ENCODE measurements around the gene TAS2R8. TPM values are rescaled to one million over a fixed set of nuclear protein-coding genes. Genes with fewer than 3 reads are reported as not detected.
A peak's percentile ranks its signal among the peaks of the same experiment; 100 is the strongest.
"Not testable (repeated sequence)": the region's sequence is repeated elsewhere in the genome, so short reads cannot be mapped to it uniquely, and the experiment has no call there.

The TAS2R8 gene
- total and polyA plus RNA-seq, 4 donors = 0.11 to 0.89 TPM; not detected in 2

DNA sequence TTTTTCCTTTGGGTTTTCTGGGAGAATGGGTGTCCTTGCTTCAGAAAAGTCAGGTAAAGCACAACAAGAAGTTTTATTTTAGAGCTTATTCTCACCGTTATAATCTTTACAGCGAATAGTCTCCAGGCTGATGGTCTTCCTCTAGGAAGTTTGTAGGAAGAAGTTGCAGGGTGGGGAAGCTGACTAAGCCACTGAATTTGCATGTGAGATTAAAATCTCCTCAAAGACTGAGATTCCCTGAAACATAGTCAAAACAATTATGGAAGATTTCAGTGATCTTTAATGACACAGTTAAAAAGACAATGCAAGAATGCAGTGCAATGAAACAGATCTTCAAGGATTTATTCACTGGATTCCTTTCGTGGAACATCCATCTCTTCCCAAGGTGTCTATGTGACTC, 17.9 kb upstream of the TAS2R8 start:
- Histone ChIP-seq H3K36me3 (ENCODE audit: control insufficient read depth, insufficient read depth, low read length) (no peaks in the 10 kb centered on the region), H3K4me3 (ENCODE audit: low read depth, low read length) (no peak overlapping the region), H3K27ac (ENCODE audit: low read depth, low read length) (no peak overlapping the region), H3K4me1 (ENCODE audit: control insufficient read depth, insufficient read depth, low read length) (no peaks in the 10 kb centered on the region), H3K9me3 (ENCODE audit: control insufficient read depth, insufficient read depth, low read length) (no peaks in the 10 kb centered on the region), H3K27me3 (ENCODE audit: control insufficient read depth, insufficient read depth, low read length) (no peaks in the 10 kb centered on the region)
- no peak for DNase-seq (ENCODE audit: low read depth in 4 of 6, low spot score in 6 of 6)
- 94% methylated on average over 3 of the region's 3 CpGs for WGBS (ENCODE audit: insufficient coverage)

DNA sequence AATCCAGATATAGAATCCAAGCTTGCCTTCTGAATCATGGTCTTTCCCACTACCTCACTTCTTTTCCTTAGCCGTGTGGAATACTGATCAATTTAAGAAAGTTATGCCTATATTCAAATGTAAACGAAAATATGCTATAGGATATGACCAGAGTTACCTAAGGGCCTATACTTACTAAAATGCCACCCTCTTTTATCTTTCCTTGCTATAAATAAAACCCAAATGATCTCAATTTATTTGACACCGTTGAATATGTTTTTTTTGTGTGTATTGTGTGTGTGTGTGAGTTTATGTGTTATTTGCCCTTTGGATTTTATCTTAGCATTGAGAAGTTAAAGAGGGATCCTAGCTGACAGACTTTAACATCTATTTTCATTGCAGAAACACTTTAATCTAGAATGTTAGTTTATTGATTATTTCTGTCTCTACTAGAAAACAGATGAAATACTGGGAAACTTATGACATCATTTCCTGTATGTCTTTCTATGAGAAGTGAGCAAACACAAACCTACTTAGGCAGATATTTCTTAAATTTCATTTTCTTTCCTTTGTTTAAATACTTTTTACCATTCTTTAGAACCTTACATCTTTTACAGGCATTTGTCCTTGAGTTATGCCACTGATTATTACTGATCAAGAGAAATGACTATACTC, 4.9 kb upstream of the TAS2R8 start:
- no CpG with 5 or more reads among the region's 3 CpGs for WGBS (ENCODE audit: insufficient coverage)
- H3K36me3 ChIP-seq (ENCODE audit: control insufficient read depth, insufficient read depth, low read length) = no peaks in the 10 kb centered on the region
- H3K27me3 ChIP-seq (ENCODE audit: control insufficient read depth, insufficient read depth, low read length) = no peaks in the 10 kb centered on the region
- H3K27ac ChIP-seq (ENCODE audit: low read depth, low read length) = no peak overlapping the region
- H3K9me3 ChIP-seq (ENCODE audit: control insufficient read depth, insufficient read depth, low read length) = no peaks in the 10 kb centered on the region
- no peak overlapping the region for H3K4me3 ChIP-seq (ENCODE audit: low read depth, low read length)
- no peaks in the 10 kb centered on the region for H3K4me1 ChIP-seq (ENCODE audit: control insufficient read depth, insufficient read depth, low read length)
- no peak for DNase-seq (ENCODE audit: low read depth in 4 of 6, low spot score in 6 of 6)

DNA sequence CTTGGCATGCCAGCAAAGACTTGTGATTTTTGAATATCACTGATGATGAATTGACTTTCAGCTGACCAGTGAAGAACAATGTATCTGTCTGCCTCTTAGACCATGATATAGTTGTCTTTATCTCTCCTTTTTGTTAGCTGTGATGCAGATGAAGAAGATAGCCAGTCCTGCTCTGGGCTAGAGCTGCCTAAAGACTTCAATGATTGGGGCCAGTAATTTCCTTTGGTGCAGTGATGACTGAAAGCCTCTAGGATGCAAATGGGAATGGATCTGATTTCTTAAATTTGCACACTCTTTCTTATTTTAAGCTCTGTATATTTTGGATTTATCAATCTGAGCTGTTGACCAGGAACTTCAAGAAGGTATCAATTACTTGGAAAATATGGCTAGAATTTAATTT, 3.0 kb upstream of the TAS2R8 start, which contains the start of gene TAS2R9:
Gene TAS2R9 (minus strand): TSS at position 101 of the 400 bp plus-strand sequence. CDS start 93 bp downstream, at position 8.
- Histone ChIP-seq H3K36me3 (ENCODE audit: control insufficient read depth, insufficient read depth, low read length) (no peaks in the 10 kb centered on the region), H3K4me3 (ENCODE audit: low read depth, low read length) (no peak within 1 kb of the TSS), H3K27me3 (ENCODE audit: control insufficient read depth, insufficient read depth, low read length) (no peaks in the 10 kb centered on the region), H3K27ac (ENCODE audit: low read depth, low read length) (no peak within 1 kb of the TSS), H3K9me3 (ENCODE audit: control insufficient read depth, insufficient read depth, low read length) (no peaks in the 10 kb centered on the region), H3K4me1 (ENCODE audit: control insufficient read depth, insufficient read depth, low read length) (no peaks in the 10 kb centered on the region)
- no peak for DNase-seq (ENCODE audit: low read depth in 4 of 6, low spot score in 6 of 6)

DNA sequence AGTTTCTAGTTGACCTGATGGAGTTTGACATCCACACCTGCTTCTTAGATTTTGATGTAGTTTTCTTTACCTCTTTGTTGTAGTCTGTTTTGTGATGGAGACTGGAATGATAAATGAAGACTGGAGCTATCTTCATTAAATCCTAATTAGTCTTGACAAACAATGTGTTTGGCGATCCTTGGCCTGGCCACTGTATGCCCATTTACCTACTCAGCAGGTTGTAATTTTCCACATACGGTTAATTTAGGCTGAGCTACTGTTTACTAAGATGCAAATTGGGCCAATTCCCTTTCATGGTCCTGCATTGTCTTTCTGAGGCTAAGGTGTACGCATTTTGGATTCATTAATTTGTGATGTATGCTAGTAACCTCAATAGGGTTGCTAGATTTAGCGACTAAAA, 4.5 kb downstream of the TAS2R8 start, which contains the start of gene TAS2R7:
Gene TAS2R7 (minus strand): TSS at position 41 of the 400 bp plus-strand sequence. CDS start 57 bp downstream, outside the sequence.
- 0% methylated on average over 1 of the region's 4 CpGs for WGBS (ENCODE audit: insufficient coverage)
- H3K27me3 ChIP-seq (ENCODE audit: control insufficient read depth, insufficient read depth, low read length) = no peaks in the 10 kb centered on the region

DNA sequence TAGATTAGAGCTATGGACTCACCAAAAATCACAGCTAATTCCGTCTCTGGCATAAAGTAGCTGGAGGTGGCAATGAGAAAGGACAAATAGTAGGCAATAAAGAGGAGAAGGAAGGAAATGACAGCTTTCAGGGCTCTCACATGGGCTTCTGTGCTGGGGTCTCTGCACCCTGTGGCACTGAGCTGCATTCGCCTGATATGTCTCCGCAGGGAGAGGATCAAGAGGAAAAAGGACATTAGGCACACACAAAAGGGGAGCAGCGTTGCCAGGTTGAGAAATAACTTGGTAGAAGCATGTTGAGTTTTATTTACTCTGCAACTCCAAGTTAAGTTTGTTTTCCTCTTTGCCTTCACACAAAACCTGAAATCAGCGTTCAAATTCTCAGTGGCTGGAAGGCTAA, 5.3 kb downstream of the TAS2R8 start:
- H3K9me3 ChIP-seq (ENCODE audit: control insufficient read depth, insufficient read depth, low read length) = no peaks in the 10 kb centered on the region
- no peak overlapping the region for H3K27ac ChIP-seq (ENCODE audit: low read depth, low read length)
- no peak overlapping the region for H3K4me3 ChIP-seq (ENCODE audit: low read depth, low read length)
- DNase-seq (ENCODE audit: low read depth in 4 of 6, low spot score in 6 of 6) = no peak
- H3K4me1 ChIP-seq (ENCODE audit: control insufficient read depth, insufficient read depth, low read length) = no peaks in the 10 kb centered on the region
- H3K36me3 ChIP-seq (ENCODE audit: control insufficient read depth, insufficient read depth, low read length) = no peaks in the 10 kb centered on the region
- no peaks in the 10 kb centered on the region for H3K27me3 ChIP-seq (ENCODE audit: control insufficient read depth, insufficient read depth, low read length)
- WGBS (ENCODE audit: insufficient coverage) = 26% methylated on average over 4 of the region's 5 CpGs

More for the DNA sequence above, 4.5 kb downstream of the TAS2R8 start, which contains the start of gene TAS2R7:
- DNase-seq (ENCODE audit: low read depth in 4 of 6, low spot score in 6 of 6) = no peak
- H3K9me3 ChIP-seq (ENCODE audit: control insufficient read depth, insufficient read depth, low read length) = no peaks in the 10 kb centered on the region
- H3K4me1 ChIP-seq (ENCODE audit: control insufficient read depth, insufficient read depth, low read length) = no peaks in the 10 kb centered on the region
- H3K36me3 ChIP-seq (ENCODE audit: control insufficient read depth, insufficient read depth, low read length) = no peaks in the 10 kb centered on the region
- H3K4me3 ChIP-seq (ENCODE audit: low read depth, low read length) = no peak within 1 kb of the TSS
- no peak within 1 kb of the TSS for H3K27ac ChIP-seq (ENCODE audit: low read depth, low read length)

DNA sequence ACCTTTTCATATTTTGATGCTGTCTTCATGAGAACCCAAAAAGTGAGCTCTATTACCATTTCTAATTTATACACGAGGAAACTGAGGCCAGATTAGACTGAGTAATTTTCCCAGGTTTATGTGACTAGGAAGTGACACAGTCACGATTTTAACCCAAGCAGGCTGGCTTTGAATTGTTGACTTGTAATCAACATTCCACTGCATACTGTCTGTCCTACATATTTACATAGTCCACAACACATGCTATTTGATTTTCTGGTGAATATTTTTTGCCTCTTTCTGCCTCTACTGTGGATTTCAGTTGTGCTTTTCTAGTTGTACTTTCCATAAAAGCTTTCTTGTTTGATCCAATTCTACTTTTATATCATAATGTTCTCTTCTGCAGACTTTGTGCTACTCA, 12.9 kb downstream of the TAS2R8 start:
- no peaks in the 10 kb centered on the region for H3K4me1 ChIP-seq (ENCODE audit: control insufficient read depth, insufficient read depth, low read length)
- H3K27ac ChIP-seq (ENCODE audit: low read depth, low read length) = no peak overlapping the region
- H3K4me3 ChIP-seq (ENCODE audit: low read depth, low read length) = no peak overlapping the region
- H3K9me3 ChIP-seq (ENCODE audit: control insufficient read depth, insufficient read depth, low read length) = no peaks in the 10 kb centered on the region
- no peaks in the 10 kb centered on the region for H3K36me3 ChIP-seq (ENCODE audit: control insufficient read depth, insufficient read depth, low read length)
- no CpG with 5 or more reads among the region's 2 CpGs for WGBS (ENCODE audit: insufficient coverage)
- no peaks in the 10 kb centered on the region for H3K27me3 ChIP-seq (ENCODE audit: control insufficient read depth, insufficient read depth, low read length)
- no peak for DNase-seq (ENCODE audit: low read depth in 4 of 6, low spot score in 6 of 6)

DNA sequence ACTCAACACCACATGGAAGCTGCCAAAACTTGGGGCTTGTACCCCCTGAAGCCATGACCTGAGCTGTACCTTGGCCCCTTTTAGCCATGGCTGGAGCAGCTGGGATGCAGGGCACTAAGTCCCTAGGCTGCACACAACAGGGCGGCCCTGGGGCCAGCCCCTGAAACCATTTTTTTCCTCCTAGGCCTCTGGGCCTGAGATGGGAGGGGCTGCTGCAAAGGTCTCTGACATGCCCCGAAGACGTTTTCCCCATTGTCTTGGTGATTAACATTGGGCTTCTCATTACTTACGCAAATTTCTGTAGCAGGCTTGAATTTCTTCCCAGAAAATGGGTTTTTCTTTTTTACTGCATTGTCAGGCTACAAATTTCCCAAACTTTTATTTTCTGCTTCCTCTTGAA, 15.3 kb downstream of the TAS2R8 start:
- 75% methylated on average over 4 of the region's 4 CpGs for WGBS (ENCODE audit: insufficient coverage)
- H3K4me3 ChIP-seq (ENCODE audit: low read depth, low read length); H3K27me3 ChIP-seq (ENCODE audit: control insufficient read depth, insufficient read depth, low read length); DNase-seq (ENCODE audit: low read depth in 4 of 6, low spot score in 6 of 6); H3K4me1 ChIP-seq (ENCODE audit: control insufficient read depth, insufficient read depth, low read length); H3K9me3 ChIP-seq (ENCODE audit: control insufficient read depth, insufficient read depth, low read length); H3K27ac ChIP-seq (ENCODE audit: low read depth, low read length); H3K36me3 ChIP-seq (ENCODE audit: control insufficient read depth, insufficient read depth, low read length): not testable (repeated sequence)

DNA sequence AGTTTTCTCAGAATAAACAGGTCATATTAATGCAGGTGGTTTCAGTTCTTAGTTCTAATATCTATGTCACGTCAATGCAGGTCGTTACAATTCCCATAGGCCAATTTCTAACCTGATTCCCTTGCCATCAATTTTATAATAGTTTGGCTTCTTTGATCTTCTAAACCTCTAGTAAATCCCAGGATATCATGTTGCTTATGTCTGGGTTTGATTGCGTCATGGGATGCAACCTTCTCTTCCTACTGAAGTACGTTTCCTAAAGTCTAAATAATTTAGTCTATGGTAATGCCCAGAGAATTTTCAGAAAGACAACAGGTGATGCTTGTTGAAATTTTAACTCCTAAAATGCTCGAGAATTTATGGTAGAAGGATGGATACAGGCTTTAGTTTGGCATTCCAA, 23.8 kb downstream of the TAS2R8 start:
- H3K4me3 ChIP-seq (ENCODE audit: low read depth, low read length) = no peak overlapping the region
- H3K27me3 ChIP-seq (ENCODE audit: control insufficient read depth, insufficient read depth, low read length) = no peaks in the 10 kb centered on the region
- H3K9me3 ChIP-seq (ENCODE audit: control insufficient read depth, insufficient read depth, low read length) = no peaks in the 10 kb centered on the region
- 78% methylated on average over 1 of the region's 5 CpGs for WGBS (ENCODE audit: insufficient coverage)
- H3K27ac ChIP-seq (ENCODE audit: low read depth, low read length) = no peak overlapping the region
- H3K4me1 ChIP-seq (ENCODE audit: control insufficient read depth, insufficient read depth, low read length) = no peaks in the 10 kb centered on the region
- no peaks in the 10 kb centered on the region for H3K36me3 ChIP-seq (ENCODE audit: control insufficient read depth, insufficient read depth, low read length)
- DNase-seq (ENCODE audit: low read depth in 4 of 6, low spot score in 6 of 6) = no peak

DNA sequence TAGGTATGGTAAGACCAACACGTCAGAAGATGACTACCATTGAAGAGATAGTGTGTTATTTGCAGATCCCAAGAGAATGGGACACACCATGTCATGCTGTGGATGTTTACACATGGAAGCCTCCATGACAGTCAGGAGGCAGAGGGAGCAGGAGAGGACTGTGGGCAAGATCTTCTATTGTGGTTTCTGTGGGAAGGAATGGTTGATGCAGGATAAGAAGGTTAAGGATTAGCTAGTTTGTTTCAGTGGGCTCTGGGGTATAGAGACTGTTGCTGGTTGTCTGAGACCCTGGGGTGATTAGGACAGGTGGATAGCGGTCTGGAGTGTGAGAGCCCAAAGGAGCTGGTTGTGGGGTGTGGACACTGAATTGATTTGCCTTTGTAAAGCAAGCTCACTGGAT, 28.0 kb downstream of the TAS2R8 start:
- 85% methylated on average over 2 of the region's 2 CpGs for WGBS (ENCODE audit: insufficient coverage)
- H3K4me3 ChIP-seq (ENCODE audit: low read depth, low read length) = no peak overlapping the region
- H3K27ac ChIP-seq (ENCODE audit: low read depth, low read length) = no peak overlapping the region
- H3K27me3 ChIP-seq (ENCODE audit: control insufficient read depth, insufficient read depth, low read length) = no peaks in the 10 kb centered on the region
- DNase-seq (ENCODE audit: low read depth in 4 of 6, low spot score in 6 of 6) = no peak
- no peaks in the 10 kb centered on the region for H3K9me3 ChIP-seq (ENCODE audit: control insufficient read depth, insufficient read depth, low read length)
- H3K4me1 ChIP-seq (ENCODE audit: control insufficient read depth, insufficient read depth, low read length) = no peaks in the 10 kb centered on the region
- no peaks in the 10 kb centered on the region for H3K36me3 ChIP-seq (ENCODE audit: control insufficient read depth, insufficient read depth, low read length)

DNA sequence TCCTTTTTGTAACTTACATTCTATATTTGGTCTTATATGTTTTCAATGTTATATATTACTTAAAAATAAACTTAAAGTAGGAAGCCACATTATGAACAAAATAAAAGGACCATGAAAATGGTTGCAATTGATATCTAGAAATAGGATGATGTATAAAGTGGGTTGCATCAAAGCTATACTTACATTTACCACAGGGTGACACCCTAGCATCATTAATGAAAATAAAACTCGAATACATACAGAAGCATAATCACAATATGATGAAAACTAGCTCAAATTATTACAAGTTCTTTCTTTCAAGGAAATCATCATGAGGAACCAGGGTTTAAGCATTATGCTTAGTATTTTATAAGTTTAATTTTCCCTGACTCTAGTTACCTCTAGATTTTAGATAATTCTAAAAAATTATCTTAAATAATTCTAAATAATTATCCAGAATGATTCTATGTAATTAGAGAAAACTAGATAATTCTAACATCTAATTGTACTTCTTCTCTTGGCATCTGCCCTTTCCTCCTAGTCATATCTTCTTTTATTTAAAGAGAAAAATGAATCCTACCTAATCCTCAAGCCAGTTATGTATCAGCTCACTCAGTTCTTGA, 35.9 kb downstream of the TAS2R8 start:
- Histone ChIP-seq H3K36me3 (ENCODE audit: control insufficient read depth, insufficient read depth, low read length) (no peaks in the 10 kb centered on the region), H3K4me3 (ENCODE audit: low read depth, low read length) (no peak overlapping the region), H3K9me3 (ENCODE audit: control insufficient read depth, insufficient read depth, low read length) (no peaks in the 10 kb centered on the region), H3K27ac (ENCODE audit: low read depth, low read length) (no peak overlapping the region), H3K4me1 (ENCODE audit: control insufficient read depth, insufficient read depth, low read length) (no peaks in the 10 kb centered on the region), H3K27me3 (ENCODE audit: control insufficient read depth, insufficient read depth, low read length) (peaks cover 4% of the 10 kb centered on the region)
- no CpG with 5 or more reads among the region's 1 CpG for WGBS (ENCODE audit: insufficient coverage)
- peak in 5 of 6 donors; percentile 11 to 90 (median 35) for DNase-seq (ENCODE audit: low read depth in 4 of 6, low spot score in 6 of 6)

Data from spinal cord (tissue), 10 donors.